GM23248 (cell line): ENCODE results near the gene SNTG2.

Experiments
- EZH2 ChIP-seq: fragments of 200-600 bp; sonication (generic); IDR thresholded peaks from 2 replicates; pipeline ENCODE4 v1.6.1; 2018; ENCODE audit warnings: antibody characterized with exemption, mild to moderate bottlenecking; ENCODE audit not compliant: insufficient read depth, poor library complexity, severe bottlenecking
- EZH2phosphoT487 ChIP-seq: fragments of 200-600 bp; sonication (generic); IDR thresholded peaks from 2 replicates; pipeline ENCODE4 v1.6.1; 2018; ENCODE audit warnings: antibody characterized with exemption, moderate library complexity, mild to moderate bottlenecking, low read depth; ENCODE audit not compliant: insufficient read depth

DNA sequence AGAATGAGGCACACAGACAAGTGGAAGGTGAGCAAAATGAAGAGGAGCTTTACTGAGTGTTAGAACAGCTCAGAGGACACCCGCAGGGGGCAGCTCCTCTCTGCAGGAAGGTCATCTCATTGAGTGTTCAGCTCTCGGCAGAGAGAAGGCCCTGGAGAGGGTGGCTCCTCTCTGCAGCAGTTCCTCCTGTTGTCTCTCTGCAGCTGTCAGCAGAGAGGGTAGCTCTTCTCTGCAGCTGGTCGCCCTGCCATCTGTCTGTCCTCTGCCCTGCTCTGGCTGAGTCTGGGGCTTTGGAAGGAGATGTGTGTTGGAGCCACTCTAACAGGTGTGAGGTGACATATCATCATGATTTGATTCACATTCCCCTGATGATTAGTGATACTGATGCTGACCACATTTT, 6.8 kb upstream of the SNTG2 start:
- TF ChIP-seq EZH2 (no peak), EZH2phosphoT487 (no peak)
